WI38 (cell line): ENCODE results near the gene SNAI3.

Source experiments
- H3K4me3 ChIP-seq: 2 replicates; pipeline ENCODE4 v1.5.1; 2011; ENCODE audit warnings: low read depth, mild to moderate bottlenecking, control low read depth, low read length
- TF ChIP-seq, protein P1 (sequence below): IDR thresholded peaks from 2 replicates; pipeline ENCODE4 v1.5.1; 2012; ENCODE audit warnings: low read depth, mild to moderate bottlenecking, control low read depth, low read length

Gene SNAI3

DNA sequence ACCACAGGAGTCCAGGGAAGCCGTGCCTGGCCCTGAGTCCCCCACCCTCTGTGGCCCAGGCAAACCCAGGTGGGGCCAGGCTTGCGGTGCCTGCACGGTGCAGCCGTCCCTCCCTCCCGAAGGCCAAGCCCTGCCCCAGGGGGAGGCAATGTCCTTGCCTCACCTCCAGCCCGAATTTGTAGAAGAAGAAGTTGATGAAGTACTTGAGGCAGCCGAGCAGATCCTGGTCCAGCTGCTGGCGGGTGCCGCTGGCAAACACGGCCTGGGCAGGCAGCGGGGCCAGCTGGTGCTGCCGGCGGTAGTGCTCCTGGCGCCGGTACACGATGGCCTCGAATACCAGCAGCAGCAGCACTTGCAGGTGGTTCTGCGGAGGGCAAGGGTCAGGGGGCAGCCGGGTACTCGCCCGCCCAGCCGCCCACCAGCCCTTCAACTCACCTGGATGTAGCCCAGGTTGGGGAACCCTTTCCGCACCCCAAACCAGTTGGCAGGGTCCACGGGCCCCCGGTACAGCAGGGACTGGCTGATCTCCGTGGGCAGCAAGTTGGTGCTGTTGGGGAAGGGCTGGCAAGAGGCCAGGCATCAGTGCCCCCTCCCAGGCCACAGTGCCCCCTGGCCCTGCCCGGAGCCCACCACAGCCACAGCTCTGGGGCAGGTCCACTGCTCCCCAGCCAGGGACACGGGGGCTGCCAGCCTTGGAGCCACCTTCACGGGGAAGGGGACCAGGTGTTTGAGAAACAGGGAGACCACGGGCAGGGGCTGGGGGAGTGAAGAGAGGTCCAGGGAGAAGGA is 46.1 kb upstream of the SNAI3 start:
- no peak overlapping the region for H3K4me3 ChIP-seq
- TF ChIP-seq, protein P1, sequence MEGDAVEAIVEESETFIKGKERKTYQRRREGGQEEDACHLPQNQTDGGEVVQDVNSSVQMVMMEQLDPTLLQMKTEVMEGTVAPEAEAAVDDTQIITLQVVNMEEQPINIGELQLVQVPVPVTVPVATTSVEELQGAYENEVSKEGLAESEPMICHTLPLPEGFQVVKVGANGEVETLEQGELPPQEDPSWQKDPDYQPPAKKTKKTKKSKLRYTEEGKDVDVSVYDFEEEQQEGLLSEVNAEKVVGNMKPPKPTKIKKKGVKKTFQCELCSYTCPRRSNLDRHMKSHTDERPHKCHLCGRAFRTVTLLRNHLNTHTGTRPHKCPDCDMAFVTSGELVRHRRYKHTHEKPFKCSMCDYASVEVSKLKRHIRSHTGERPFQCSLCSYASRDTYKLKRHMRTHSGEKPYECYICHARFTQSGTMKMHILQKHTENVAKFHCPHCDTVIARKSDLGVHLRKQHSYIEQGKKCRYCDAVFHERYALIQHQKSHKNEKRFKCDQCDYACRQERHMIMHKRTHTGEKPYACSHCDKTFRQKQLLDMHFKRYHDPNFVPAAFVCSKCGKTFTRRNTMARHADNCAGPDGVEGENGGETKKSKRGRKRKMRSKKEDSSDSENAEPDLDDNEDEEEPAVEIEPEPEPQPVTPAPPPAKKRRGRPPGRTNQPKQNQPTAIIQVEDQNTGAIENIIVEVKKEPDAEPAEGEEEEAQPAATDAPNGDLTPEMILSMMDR, result no peak

DNA sequence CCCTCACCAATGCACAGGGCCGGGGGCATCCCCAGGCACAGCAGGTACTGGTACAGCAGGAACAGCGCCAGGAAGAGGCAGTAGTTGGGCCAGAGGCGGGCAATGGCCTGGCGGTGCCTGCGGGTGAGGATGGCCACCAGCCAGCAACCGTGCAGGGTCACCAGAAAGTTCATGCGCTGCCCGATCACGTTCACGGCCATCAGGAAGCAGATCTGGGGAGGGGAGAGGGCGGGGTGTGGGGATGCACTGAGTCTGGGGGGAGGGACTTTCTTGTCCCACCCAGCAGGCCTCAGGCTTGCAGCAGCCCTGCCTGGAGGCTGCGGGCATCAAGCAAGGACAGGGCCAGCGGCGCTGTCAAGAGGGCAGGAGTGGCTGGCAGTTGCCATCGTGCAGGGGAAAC is 45.4 kb upstream of the SNAI3 start:
- H3K4me3 ChIP-seq, result no peak overlapping the region
- TF ChIP-seq, protein P1, result no peak

- no peak overlapping the region for H3K4me3 ChIP-seq
- TF ChIP-seq, protein P1, result no peak
Observed at GRCh38 chr16:88730632-88731607, 44.6 kb upstream of the SNAI3 start.

- no peak overlapping the region for H3K4me3 ChIP-seq
- TF ChIP-seq, protein P1, result no peak
Observed at GRCh38 chr16:88727871-88728270, 41.6 kb upstream of the SNAI3 start.

GRCh38 chr16:88726981-88727380 is 40.7 kb upstream of the SNAI3 start:
- TF ChIP-seq, protein P1, result no peak

GRCh38 chr16:88726408-88726749 is 40.1 kb upstream of the SNAI3 start:
- no peak overlapping the region for H3K4me3 ChIP-seq
- TF ChIP-seq, protein P1, result no peak

More at GRCh38 chr16:88726981-88727380, 40.7 kb upstream of the SNAI3 start:
- H3K4me3 ChIP-seq, result no peak overlapping the region
